PC-9 (cell line): ENCODE results near the gene GSTO1.
"Not testable (repeated sequence)": the region's sequence is repeated elsewhere in the genome, so short reads cannot be mapped to it uniquely, and the experiment has no call there.

Source experiments
- EZH2 ChIP-seq: fragments of 200-600 bp; sonication (generic); IDR thresholded peaks from 2 replicates; pipeline ENCODE4 v1.8.0; 2017; ENCODE audit warnings: antibody characterized with exemption, low read depth
- TF ChIP-seq, protein P1 (sequence below): fragments of 200-600 bp; sonication (generic); conservative IDR thresholded peaks from 2 replicates; pipeline ENCODE4 v1.6.1; 2017; ENCODE audit warnings: mixed run types, antibody characterized with exemption, mild to moderate bottlenecking, moderate library complexity

DNA sequence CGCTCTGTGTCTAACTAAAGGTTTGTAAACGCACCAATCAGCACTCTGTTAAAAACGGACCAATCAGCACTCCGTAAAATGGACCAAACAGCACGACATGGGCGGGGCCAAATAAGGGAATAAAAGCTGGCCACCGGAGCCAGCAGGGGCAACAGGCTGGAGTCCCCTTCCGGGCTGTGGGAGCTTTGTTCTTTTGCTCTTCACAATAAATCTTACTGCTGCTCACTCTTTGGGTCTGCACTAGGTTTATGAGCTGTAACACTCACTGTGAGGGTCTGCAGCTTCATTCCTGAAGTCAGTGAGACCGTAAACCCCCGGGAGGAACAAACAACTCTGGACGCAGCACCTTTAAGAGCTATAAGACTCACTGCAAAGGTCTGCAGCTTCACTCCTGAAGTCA lies 5.8 kb upstream of the GSTO1 start:
- TF ChIP-seq, protein P1, sequence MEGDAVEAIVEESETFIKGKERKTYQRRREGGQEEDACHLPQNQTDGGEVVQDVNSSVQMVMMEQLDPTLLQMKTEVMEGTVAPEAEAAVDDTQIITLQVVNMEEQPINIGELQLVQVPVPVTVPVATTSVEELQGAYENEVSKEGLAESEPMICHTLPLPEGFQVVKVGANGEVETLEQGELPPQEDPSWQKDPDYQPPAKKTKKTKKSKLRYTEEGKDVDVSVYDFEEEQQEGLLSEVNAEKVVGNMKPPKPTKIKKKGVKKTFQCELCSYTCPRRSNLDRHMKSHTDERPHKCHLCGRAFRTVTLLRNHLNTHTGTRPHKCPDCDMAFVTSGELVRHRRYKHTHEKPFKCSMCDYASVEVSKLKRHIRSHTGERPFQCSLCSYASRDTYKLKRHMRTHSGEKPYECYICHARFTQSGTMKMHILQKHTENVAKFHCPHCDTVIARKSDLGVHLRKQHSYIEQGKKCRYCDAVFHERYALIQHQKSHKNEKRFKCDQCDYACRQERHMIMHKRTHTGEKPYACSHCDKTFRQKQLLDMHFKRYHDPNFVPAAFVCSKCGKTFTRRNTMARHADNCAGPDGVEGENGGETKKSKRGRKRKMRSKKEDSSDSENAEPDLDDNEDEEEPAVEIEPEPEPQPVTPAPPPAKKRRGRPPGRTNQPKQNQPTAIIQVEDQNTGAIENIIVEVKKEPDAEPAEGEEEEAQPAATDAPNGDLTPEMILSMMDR: not testable (repeated sequence)
- TF ChIP-seq EZH2: not testable (repeated sequence)
